ENCODE data around the gene TMEM259.

The TMEM259 gene

DNA sequence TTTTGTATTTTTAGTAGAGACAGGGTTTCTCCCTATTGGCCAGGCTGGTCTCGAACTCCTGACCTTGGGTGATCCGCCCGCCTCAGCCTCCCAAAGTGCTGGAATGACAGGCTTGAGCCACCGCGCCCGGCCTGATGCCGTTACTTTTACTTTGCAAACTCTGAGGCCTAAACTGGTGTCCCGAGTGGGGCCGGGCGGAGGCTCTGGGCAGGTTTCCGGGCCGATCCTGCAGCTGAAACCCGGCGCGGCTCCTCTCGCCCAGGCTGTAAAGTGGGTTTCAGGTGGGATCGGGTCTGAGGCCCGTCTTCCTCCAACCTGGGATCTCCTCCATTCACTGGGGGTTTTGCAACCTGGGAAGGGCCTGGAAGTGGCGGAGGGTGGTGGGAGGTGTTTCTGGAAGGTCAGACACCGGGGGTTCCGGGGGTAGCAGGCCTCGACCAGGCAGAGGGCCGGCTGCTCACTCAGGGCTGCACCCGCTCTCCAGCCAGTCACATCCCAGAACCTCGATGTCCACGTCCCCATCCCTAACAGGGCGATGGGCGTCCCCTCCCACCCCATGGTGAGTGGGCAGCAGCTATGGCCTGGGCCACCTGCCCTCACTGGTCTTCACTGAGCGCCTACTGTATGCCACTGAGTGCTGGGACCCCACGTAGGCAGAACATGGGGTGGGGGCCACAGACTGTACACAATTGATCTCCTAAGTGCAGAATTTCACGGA lies 58.1 kb downstream of the TMEM259 start:
- no peak for DNase-seq (ENCODE audit: extremely low read depth, low read depth)
- TF ChIP-seq, protein P1, sequence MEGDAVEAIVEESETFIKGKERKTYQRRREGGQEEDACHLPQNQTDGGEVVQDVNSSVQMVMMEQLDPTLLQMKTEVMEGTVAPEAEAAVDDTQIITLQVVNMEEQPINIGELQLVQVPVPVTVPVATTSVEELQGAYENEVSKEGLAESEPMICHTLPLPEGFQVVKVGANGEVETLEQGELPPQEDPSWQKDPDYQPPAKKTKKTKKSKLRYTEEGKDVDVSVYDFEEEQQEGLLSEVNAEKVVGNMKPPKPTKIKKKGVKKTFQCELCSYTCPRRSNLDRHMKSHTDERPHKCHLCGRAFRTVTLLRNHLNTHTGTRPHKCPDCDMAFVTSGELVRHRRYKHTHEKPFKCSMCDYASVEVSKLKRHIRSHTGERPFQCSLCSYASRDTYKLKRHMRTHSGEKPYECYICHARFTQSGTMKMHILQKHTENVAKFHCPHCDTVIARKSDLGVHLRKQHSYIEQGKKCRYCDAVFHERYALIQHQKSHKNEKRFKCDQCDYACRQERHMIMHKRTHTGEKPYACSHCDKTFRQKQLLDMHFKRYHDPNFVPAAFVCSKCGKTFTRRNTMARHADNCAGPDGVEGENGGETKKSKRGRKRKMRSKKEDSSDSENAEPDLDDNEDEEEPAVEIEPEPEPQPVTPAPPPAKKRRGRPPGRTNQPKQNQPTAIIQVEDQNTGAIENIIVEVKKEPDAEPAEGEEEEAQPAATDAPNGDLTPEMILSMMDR (IDR thresholded peaks at IDR 0.05; ENCODE audit: low read depth, low read length) = no peak

DNA sequence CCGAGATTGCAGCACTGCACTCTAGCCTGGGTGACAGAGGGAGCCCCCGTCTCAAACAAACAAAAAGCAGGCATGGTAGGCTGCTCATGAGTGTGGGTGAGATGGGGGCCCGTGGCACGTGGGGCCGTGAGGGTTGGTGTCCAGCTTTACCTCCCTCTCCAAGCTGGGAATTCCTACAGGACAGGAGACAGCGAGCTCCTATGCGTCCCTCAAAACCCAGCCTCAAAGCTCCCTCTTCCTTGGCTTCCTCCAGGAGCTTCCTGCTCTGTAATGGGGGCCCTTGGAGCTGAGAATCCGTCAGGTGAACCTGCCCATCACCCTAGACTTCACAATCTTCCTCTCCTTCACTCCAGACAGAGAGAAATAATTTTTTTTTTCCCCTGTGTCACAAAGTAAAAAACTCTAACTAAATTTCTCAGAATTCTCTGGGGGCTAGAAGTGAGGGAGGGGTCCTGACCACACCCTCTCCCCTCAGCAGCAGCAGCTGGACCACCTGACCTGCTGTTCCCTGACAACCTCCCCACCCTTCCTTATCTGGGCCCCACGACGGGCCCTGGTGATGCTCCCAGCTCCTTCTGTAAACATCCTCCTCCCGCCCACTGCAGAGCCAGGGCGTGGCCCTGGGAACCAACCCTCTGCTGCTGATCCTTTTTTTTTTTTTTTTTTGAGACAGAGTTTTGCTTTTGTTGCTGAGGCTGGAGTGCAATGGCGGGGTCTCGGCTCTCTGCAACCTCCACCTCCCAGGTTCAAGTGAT lies 58.9 kb downstream of the TMEM259 start:
- no peak for DNase-seq (ENCODE audit: extremely low read depth, low read depth)
- TF ChIP-seq, protein P1 (IDR thresholded peaks at IDR 0.05; ENCODE audit: low read depth, low read length) = no peak

GRCh38 chr19:960601-960938 lies 60.4 kb downstream of the TMEM259 start:
- no peak for DNase-seq (ENCODE audit: extremely low read depth, low read depth)
- TF ChIP-seq, protein P1 (IDR thresholded peaks at IDR 0.05; ENCODE audit: low read depth, low read length) = no peak

DNA sequence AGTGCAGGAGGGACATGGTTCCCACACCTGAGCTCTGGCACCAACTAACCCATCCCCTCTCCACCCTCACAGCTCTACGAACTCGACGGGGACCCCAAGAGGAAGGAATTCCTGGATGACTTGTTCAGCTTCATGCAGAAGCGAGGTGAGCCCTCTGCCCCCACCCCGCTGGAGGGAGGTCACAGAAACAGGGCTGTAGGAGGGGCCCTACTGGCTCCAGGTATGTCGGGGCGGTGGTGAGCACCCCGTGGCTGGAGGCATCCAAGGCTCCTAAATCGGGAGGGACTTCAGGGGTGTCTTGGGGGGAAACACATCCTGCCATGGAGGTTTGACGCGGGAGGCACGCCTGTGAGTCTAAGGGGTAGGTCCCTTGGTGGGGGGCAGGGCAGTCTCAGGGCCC lies 60.9 kb downstream of the TMEM259 start:
- TF ChIP-seq, protein P1 (IDR thresholded peaks at IDR 0.05; ENCODE audit: low read depth, low read length) = no peak
- no peak for DNase-seq (ENCODE audit: extremely low read depth, low read depth)
